Heart left ventricle (tissue), 16 donors: ENCODE data around the gene LRGUK. TPM values are rescaled to one million over a fixed set of nuclear protein-coding genes. Genes with fewer than 3 reads are reported as not detected.

Source experiments
- ATAC-seq, 4 donors: fragments of 200-7000 bp; cut with Tn5 transposase; one replicate each; pipeline ENCODE4 v1.9.1; 2020 to 2022; ENCODE audit warnings: moderate library complexity in 4 of 4, mild to moderate bottlenecking in 3 of 4, moderate number of reproducible peaks in 1 of 4
- DNase-seq, 5 donors: peaks; one replicate each; pipeline ENCODE4 v3.0.0-alpha.2; 2020
- H3K27ac ChIP-seq, 12 donors: fragments of 200-600 bp; sonication (generic) in 4 of 12; one replicate each; pipeline versions ENCODE4 v1.5.0 to v1.8.0; 2016 to 2022; ENCODE audit warnings: mild to moderate bottlenecking in 2 of 12
- H3K27me3 ChIP-seq, 9 donors: fragments of 200-600 bp; sonication (generic) in 2 of 9; one replicate each; pipeline versions ENCODE4 v1.5.1 to v1.8.0; 2016 to 2022; ENCODE audit warnings: mild to moderate bottlenecking in 3 of 9
- H3K36me3 ChIP-seq, 9 donors: fragments of 200-600 bp; sonication (generic) in 2 of 9; one replicate each; pipeline versions ENCODE4 v1.5.0 to v1.8.0; 2018 to 2022; ENCODE audit warnings: mild to moderate bottlenecking in 2 of 9
- H3K4me1 ChIP-seq, 12 donors: fragments of 200-600 bp; sonication (generic) in 4 of 12; one replicate each; pipeline versions ENCODE4 v1.5.0 to v1.8.0; 2016 to 2022; ENCODE audit warnings: mild to moderate bottlenecking in 3 of 12
- H3K4me3 ChIP-seq, 12 donors: fragments of 200-600 bp; sonication (generic) in 4 of 12; one replicate each; pipeline versions ENCODE4 v1.5.0 to v1.8.0; 2017 to 2022; ENCODE audit warnings: mild to moderate bottlenecking in 9 of 12, moderate library complexity in 4 of 12
- H3K9me3 ChIP-seq, 12 donors: fragments of 200-600 bp; sonication (generic) in 4 of 12; one replicate each; pipeline versions ENCODE4 v1.5.0 to v1.8.0; 2016 to 2022; ENCODE audit warnings: mild to moderate bottlenecking in 1 of 12
- CTCF ChIP-seq, 12 donors: fragments of 200-600 bp; sonication (generic) in 4 of 12; IDR thresholded peaks; one replicate each; pipeline versions ENCODE4 v1.5.0 to v1.8.0; 2018 to 2022; ENCODE audit warnings: antibody characterized with exemption in 12 of 12, mild to moderate bottlenecking in 5 of 12
- POLR2A ChIP-seq, 2 donors: fragments of 450-650 bp; IDR thresholded peaks; one replicate each; pipeline ENCODE4 v1.6.1; 2017; ENCODE audit warnings: antibody characterized with exemption in 2 of 2, mild to moderate bottlenecking in 2 of 2, moderate library complexity in 2 of 2
- WGBS, 4 donors: extraction: QIAGEN DNeasy Blood & Tissue Kit in 2 of 4; methylation state at CpG; one replicate each; pipeline versions ENCODE4 v1.1.5 to v1.1.7; 2013 to 2018; 5-methylcytosine and 5-hydroxymethylcytosine counted together
- intact Hi-C, 10 donors: fragments of 100-400 bp; cut with DNase I; formaldehyde crosslinking; loops; one replicate each; pipeline versions ENCODE4 v1.11.1 to v1.14.2; 2022
- polyA plus RNA-seq, 2 donors: library from polyadenylated mRNA; stranded (reverse); fragments of 200-250 nt; gene quantifications; one replicate each; pipeline ENCODE4 v1.2.3, GENCODE V29; 2013
- total RNA-seq, 9 donors: library from RNA; depleted of rRNA in 2 of 9; stranded (reverse); fragments of >200 nt in 2 of 9; fragmentation: NEBNext Ultra II Directional in 3 of 9; extraction: Animal tissue kit (Norgen Biotek cat#: 25700) in 3 of 9; gene quantifications; one replicate each; pipeline versions ENCODE4 v1.1.0 to v1.2.4, GENCODE V29; 2016 to 2023
- donor health status: ischemic (EF 13 %, LVEDD 7.1; RV severe dilation, severe dysfunction).
- donor health status: healthy with polysubstance abuse.
- donor health status: DM: no; HTN: yes; CAD: no.
- donor health status: DM: no; HTN: no; CAD: no.
- donor health status: ischemic (EF 25% LVEDD 6.9; RV normal size, moderate dysfunction).
- donor health status: ischemic (EF 25% LVEDD 5.7; RV mildly dilated, moderate dysfunction).
- donor health status: healthy.
- donor health status: DM: yes; HTN: yes; CAD: no.
- donor health status: ischemic (EF 35%, LVEDD 5.7; RV mildly dilated, moderate dysfunction).
- donor health status: nonischemic (EF 11% LVEDD 7.7; RV severe dilation, severe dysfunction).
- donor health status: DM: yes; HTN: yes; CAD: no.
- donor health status: PGD.
- donor health status: ischemic (EF 29% LVEDD 5.4; RV normal size, mild dysfunction).
- donor health status: nonischemic (EF 23%, LVEDD 6.1; RV moderate dilation, normal function).

The LRGUK gene
- total and polyA plus RNA-seq, 11 donors, result 0.03 to 0.51 (median 0.22) TPM; not detected in 3

GRCh38 chr7:134114992-134115391 lies 12.1 kb upstream of the LRGUK start:
- DNase-seq (no peak), ATAC-seq (no peak)
- Histone ChIP-seq H3K27ac (no peak overlapping the region), H3K4me3 (no peak overlapping the region), H3K36me3 (no peaks in the 10 kb centered on the region), H3K27me3 (no peaks in the 10 kb centered on the region), H3K9me3 (no peaks in the 10 kb centered on the region), H3K4me1 (no peaks in the 10 kb centered on the region)
- 73 to 88% (median 77%) methylated on average over 4 of the region's 4 CpGs for WGBS, 4 donors
- intact Hi-C loops, result loop anchor here in 1 of 10 donors (2.0 kb wide), 1 partner anchor 16 kb away; no protein-coding TSS in a partner anchor
- no peak for TF ChIP-seq CTCF (IDR thresholded peaks at IDR 0.05)
- TF ChIP-seq POLR2A (IDR thresholded peaks at IDR 0.05), result no peak

GRCh38 chr7:134120405-134120804 lies 6.7 kb upstream of the LRGUK start:
- no peak for DNase-seq
- Histone ChIP-seq H3K27ac (no peak overlapping the region), H3K9me3 (no peaks in the 10 kb centered on the region), H3K27me3 (no peaks in the 10 kb centered on the region), H3K4me3 (no peak overlapping the region), H3K4me1 (peaks cover 0 to 15% (median 0%) of the 10 kb centered on the region in 12 donors), H3K36me3 (no peaks in the 10 kb centered on the region)
- ATAC-seq, result no peak
- 85 to 94% (median 89%) methylated on average over 4 of the region's 4 CpGs for WGBS, 4 donors
- intact Hi-C loops, result no loop called here
- no peak for TF ChIP-seq POLR2A (IDR thresholded peaks at IDR 0.05)
- no peak for TF ChIP-seq CTCF (IDR thresholded peaks at IDR 0.05)

GRCh38 chr7:134121632-134122139 lies 5.5 kb upstream of the LRGUK start:
- TF ChIP-seq POLR2A (IDR thresholded peaks at IDR 0.05) (no peak), CTCF (IDR thresholded peaks at IDR 0.05) (no peak)
- Histone ChIP-seq H3K4me1 (peaks cover 0 to 17% (median 0%) of the 10 kb centered on the region in 12 donors), H3K27me3 (no peaks in the 10 kb centered on the region), H3K36me3 (no peaks in the 10 kb centered on the region), H3K4me3 (no peak overlapping the region), H3K27ac (no peak overlapping the region), H3K9me3 (no peaks in the 10 kb centered on the region)
- ATAC-seq, result no peak
- intact Hi-C loops, result no loop called here
- WGBS, 4 donors, result 63 to 65% (median 64%) methylated on average over 3 of the region's 3 CpGs
- no peak for DNase-seq

GRCh38 chr7:134122980-134123379 lies 4.2 kb upstream of the LRGUK start:
- H3K27ac ChIP-seq, result no peak overlapping the region
- 79 to 89% (median 80%) methylated on average over 2 of the region's 2 CpGs for WGBS, 4 donors
- no peaks in the 10 kb centered on the region for H3K9me3 ChIP-seq
- H3K36me3 ChIP-seq, result no peaks in the 10 kb centered on the region
- intact Hi-C loops, result no loop called here
- DNase-seq, result no peak
- H3K27me3 ChIP-seq, result no peaks in the 10 kb centered on the region
- ATAC-seq, result no peak
- no peak for TF ChIP-seq CTCF (IDR thresholded peaks at IDR 0.05)
- no peak for TF ChIP-seq POLR2A (IDR thresholded peaks at IDR 0.05)
- no peak overlapping the region for H3K4me3 ChIP-seq
- H3K4me1 ChIP-seq, result peaks cover 0 to 21% (median 0%) of the 10 kb centered on the region in 12 donors
